Pancreas (tissue), 10 donors: ENCODE results near the gene CDCP1. TPM values are rescaled to one million over a fixed set of nuclear protein-coding genes. Genes with fewer than 3 reads are reported as not detected.

Experiments
- ATAC-seq, 4 donors: fragments of 200-7000 bp; cut with Tn5 transposase; one replicate each; pipeline versions ENCODE4 v1.8.0 to v1.9.1; 2020; ENCODE audit warnings: mild to moderate bottlenecking in 4 of 4, moderate library complexity in 4 of 4
- DNase-seq, 6 donors: peaks; one replicate each; pipeline ENCODE4 v3.0.0-alpha.2; 2020
- FAIRE-seq: peaks from 2 replicates; lab custom pipeline; 2012; peaks lifted over from hg19 to GRCh38; lab: Jason Lieb, UNC
- H3K27ac ChIP-seq, 4 donors: fragments of 200-600 bp; sonication (generic); 1 replicate in 3 of 4; 2 replicates in 1 of 4; pipeline versions ENCODE4 v1.5.0 to v1.8.0; 2020
- H3K27me3 ChIP-seq, 4 donors: fragments of 200-600 bp; one replicate each; pipeline ENCODE4 v1.8.0; 2021
- H3K36me3 ChIP-seq, 3 donors: fragments of 200-600 bp; sonication (generic) in 1 of 3; one replicate each; pipeline versions ENCODE4 v1.5.0 to v1.8.0; 2020 to 2021
- H3K4me1 ChIP-seq, 3 donors: fragments of 200-600 bp; one replicate each; pipeline ENCODE4 v1.8.0; 2021
- H3K4me3 ChIP-seq, 4 donors: fragments of 200-600 bp; sonication (generic) in 2 of 4; one replicate each; pipeline versions ENCODE4 v1.5.0 to v1.8.0; 2020 to 2021
- H3K9me3 ChIP-seq, 4 donors: fragments of 200-600 bp; one replicate each; pipeline ENCODE4 v1.8.0; 2021
- CTCF ChIP-seq, 4 donors: fragments of 200-600 bp; sonication (generic) in 3 of 4; IDR thresholded peaks; one replicate each; pipeline versions ENCODE4 v1.5.0 to v1.8.0; 2021; ENCODE audit warnings: antibody characterized with exemption in 4 of 4
- WGBS, 2 donors: extraction: QIAGEN DNeasy Blood & Tissue Kit; methylation state at CpG; one replicate each; pipeline ENCODE4 v1.1.7; 2013; 5-methylcytosine and 5-hydroxymethylcytosine counted together
- intact Hi-C, 3 donors: fragments of 100-400 bp; cut with DNase I; formaldehyde crosslinking; loops; one replicate each; pipeline versions ENCODE4 v1.11.1 to v1.14.2; 2022
- polyA plus RNA-seq, 2 donors: library from polyadenylated mRNA; stranded (reverse); fragments of 200-250 nt; gene quantifications; one replicate each; pipeline ENCODE4 v1.2.3, GENCODE V29; 2013
- total RNA-seq, 6 donors: library from RNA; stranded (reverse); fragmentation: NEBNext Ultra II Directional in 4 of 6; extraction: Animal tissue kit (Norgen Biotek cat#: 25700) in 4 of 6; gene quantifications; one replicate each; pipeline versions ENCODE4 v1.2.1 to v1.2.4, GENCODE V29; 2021 to 2023
- donor health status: healthy with polysubstance abuse.
- donor health status: DM: no; HTN: no; CAD: no; lungs with moderate emphysema.
- donor health status: DM: no; HTN: no; CAD: no.
- donor health status: control.
- donor health status: control.
- donor health status: Bipolar disorder and iron deficiency.
- donor health status: DM: yes; HTN: yes; CAD: no.
- donor health status: DM: no; HTN: no; CAD: no.
- donor health status: DM: no; HTN: no; CAD: no.
- donor health status: DM: yes; HTN: yes; CAD: no.

Gene CDCP1
- total and polyA plus RNA-seq, 8 donors = 3.4 to 22.2 (median 9.2) TPM

DNA sequence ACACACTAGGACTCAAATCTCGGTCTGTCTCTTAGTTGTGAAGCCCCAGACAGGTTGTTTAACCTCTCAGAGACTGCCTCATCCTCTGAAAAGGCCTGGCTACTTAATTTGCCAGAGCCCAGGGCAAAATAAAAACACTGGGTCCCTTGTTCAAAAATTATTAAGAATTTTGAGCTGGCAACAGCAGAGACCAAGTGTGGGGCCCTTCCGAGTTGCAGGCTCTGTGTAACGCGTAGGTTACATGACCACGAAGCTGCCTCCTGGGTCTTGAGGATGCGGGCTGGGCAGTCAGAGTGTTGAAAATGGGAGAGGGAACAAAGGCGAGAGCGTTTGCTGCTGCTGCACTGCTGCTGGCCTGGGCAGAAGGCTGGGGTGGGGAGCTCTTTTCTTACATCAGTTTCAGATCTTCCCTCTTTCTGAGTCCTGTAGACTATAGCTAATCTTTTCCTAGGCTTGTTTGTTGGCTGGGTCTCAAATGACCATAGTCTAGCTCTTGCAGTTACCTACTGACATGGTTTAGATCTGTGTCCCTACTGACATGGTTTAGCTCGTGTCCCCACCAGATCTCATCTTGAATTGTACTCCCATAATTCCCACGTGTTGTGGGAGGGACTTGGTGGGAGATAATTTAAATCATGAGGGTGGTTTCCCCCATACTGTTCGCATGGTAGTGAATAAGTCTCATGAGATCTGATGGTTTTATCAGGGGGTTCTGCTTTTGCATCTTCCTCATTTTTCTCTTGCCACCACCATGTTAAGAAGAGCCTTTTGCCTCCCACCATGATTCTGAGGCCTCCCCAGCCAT lies 70.2 kb downstream of the CDCP1 start:
- DNase-seq = no peak
- 82 to 84% methylated on average over 11 of the region's 11 CpGs for WGBS, 2 donors
- no peaks in the 10 kb centered on the region for H3K27me3 ChIP-seq

DNA sequence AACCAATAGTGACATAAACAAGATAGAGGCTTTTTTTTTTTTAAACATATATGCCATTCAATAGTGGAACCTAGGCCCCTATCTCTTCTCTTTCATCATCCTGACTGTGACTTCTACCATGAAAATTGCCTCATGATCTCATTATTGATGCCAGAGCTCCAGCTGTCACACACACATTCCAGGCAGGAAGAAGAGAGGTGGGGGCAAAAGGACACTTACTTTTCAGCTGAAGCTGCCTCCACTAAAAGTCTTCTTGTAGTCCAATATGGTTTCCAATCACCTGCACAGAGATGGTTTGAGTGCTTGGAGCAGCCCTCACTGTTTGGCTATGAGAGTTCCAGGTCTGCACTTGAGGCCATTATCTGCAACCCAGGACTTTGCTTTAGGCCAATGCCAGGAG lies 75.1 kb downstream of the CDCP1 start:
- H3K27ac ChIP-seq = no peak overlapping the region
- H3K4me3 ChIP-seq = no peak overlapping the region
- H3K27me3 ChIP-seq = no peaks in the 10 kb centered on the region
- no peak for FAIRE-seq
- DNase-seq = no peak
- no peaks in the 10 kb centered on the region for H3K9me3 ChIP-seq
- no peaks in the 10 kb centered on the region for H3K4me1 ChIP-seq
- TF ChIP-seq CTCF (IDR thresholded peaks at IDR 0.05) = no peak
- intact Hi-C loops = no loop called here
- no peak for ATAC-seq
- no peaks in the 10 kb centered on the region for H3K36me3 ChIP-seq

More for the DNA sequence above, 70.2 kb downstream of the CDCP1 start:
- H3K27ac ChIP-seq = no peak overlapping the region
- H3K9me3 ChIP-seq = no peaks in the 10 kb centered on the region
- H3K4me3 ChIP-seq = no peak overlapping the region
- TF ChIP-seq CTCF (IDR thresholded peaks at IDR 0.05) = no peak
- ATAC-seq (no peak), FAIRE-seq (no peak)
- peaks cover 0 to 8% (median 7%) of the 10 kb centered on the region in 3 donors for H3K4me1 ChIP-seq
- intact Hi-C loops = no loop called here
- H3K36me3 ChIP-seq = no peaks in the 10 kb centered on the region

GRCh38 chr3:45067941-45068340 lies 78.2 kb downstream of the CDCP1 start:
- Histone ChIP-seq H3K9me3 (no peaks in the 10 kb centered on the region), H3K27me3 (no peaks in the 10 kb centered on the region), H3K36me3 (no peaks in the 10 kb centered on the region), H3K27ac (no peak overlapping the region), H3K4me3 (no peak overlapping the region), H3K4me1 (no peaks in the 10 kb centered on the region)
- 73 to 80% methylated on average over 3 of the region's 3 CpGs for WGBS, 2 donors
- ATAC-seq (no peak), DNase-seq (no peak), FAIRE-seq (no peak)
- intact Hi-C loops = no loop called here
- TF ChIP-seq CTCF (IDR thresholded peaks at IDR 0.05) = no peak

DNA sequence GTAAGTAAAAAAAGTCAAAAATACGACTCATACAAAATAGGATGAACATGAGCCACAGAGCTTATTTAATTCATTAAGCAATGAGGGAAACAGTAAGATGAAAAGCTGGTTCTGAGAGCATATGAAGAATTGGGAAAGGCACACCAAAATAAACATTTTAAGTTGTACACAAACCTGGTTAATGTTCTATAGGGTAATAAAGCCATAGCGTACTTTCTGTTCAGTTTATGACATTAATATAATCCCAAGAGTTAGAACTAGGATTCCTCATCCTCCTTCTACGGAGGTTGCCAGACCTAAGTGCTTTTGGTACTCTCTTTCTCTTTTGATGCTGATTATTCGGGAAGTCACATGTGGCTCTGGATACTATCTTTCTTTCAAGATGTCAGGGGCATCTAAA lies 78.7 kb downstream of the CDCP1 start:
- DNase-seq (no peak), ATAC-seq (no peak), FAIRE-seq (no peak)
- 61 to 69% methylated on average over 3 of the region's 4 CpGs for WGBS, 2 donors
- no peaks in the 10 kb centered on the region for H3K27me3 ChIP-seq
- H3K9me3 ChIP-seq = no peaks in the 10 kb centered on the region
- no peaks in the 10 kb centered on the region for H3K36me3 ChIP-seq
- intact Hi-C loops = no loop called here
- H3K4me1 ChIP-seq = no peaks in the 10 kb centered on the region
- no peak for TF ChIP-seq CTCF (IDR thresholded peaks at IDR 0.05)
- H3K4me3 ChIP-seq = no peak overlapping the region
- no peak overlapping the region for H3K27ac ChIP-seq

- H3K27ac ChIP-seq = no peak overlapping the region
- no peak for TF ChIP-seq CTCF (IDR thresholded peaks at IDR 0.05)
- intact Hi-C loops = no loop called here
- FAIRE-seq = no peak
- H3K27me3 ChIP-seq = no peaks in the 10 kb centered on the region
- H3K4me1 ChIP-seq = no peaks in the 10 kb centered on the region
- no peaks in the 10 kb centered on the region for H3K36me3 ChIP-seq
- ATAC-seq = no peak
- WGBS, 2 donors = 84% methylated on average over 3 of the region's 3 CpGs
- no peak overlapping the region for H3K4me3 ChIP-seq
- DNase-seq = no peak
- H3K9me3 ChIP-seq = no peaks in the 10 kb centered on the region
Observed at GRCh38 chr3:45066109-45066801, 79.9 kb downstream of the CDCP1 start.
